Esophagus muscularis mucosa (tissue), 4 donors: ENCODE measurements around the gene CDC40.

Experiments
- CTCF ChIP-seq, 3 experiments: fragments of 200-600 bp in 2 of 3; fragments of 450-650 bp in 1 of 3; sonication (generic) in 2 of 3; IDR thresholded peaks; one replicate each; pipeline ENCODE4 v1.5.1; 2017 to 2019; ENCODE audit warnings: antibody characterized with exemption in 3 of 3, mild to moderate bottlenecking in 2 of 3, moderate library complexity in 1 of 3
- EP300 ChIP-seq: sonication (generic); formaldehyde crosslinking; IDR thresholded peaks from one replicate; pipeline ENCODE4 v1.6.1; 2017; ENCODE audit warnings: antibody characterized with exemption
- POLR2A ChIP-seq: fragments of 450-650 bp; IDR thresholded peaks from one replicate; pipeline ENCODE4 v1.6.1; 2017; ENCODE audit warnings: antibody characterized with exemption, moderate library complexity, mild to moderate bottlenecking, low read depth

GRCh38 chr6:110139052-110139451, 41.2 kb upstream of the CDC40 start:
- TF ChIP-seq POLR2A (no peak), CTCF (IDR thresholded peaks at IDR 0.05) (no peak), EP300 (no peak)
